ENCODE results near the gene KIRREL3.

KIRREL3 gene

GRCh38 chr11:126457817-126458216 is 542.8 kb downstream of the KIRREL3 start:
- DNase-seq: no peak

- no peak for DNase-seq
Observed at GRCh38 chr11:126456783-126457542, 543.6 kb downstream of the KIRREL3 start.

GRCh38 chr11:126456089-126456488 is 544.5 kb downstream of the KIRREL3 start:
- no peak for DNase-seq

GRCh38 chr11:126452241-126453101 is 548.1 kb downstream of the KIRREL3 start:
- no peak for DNase-seq

- DNase-seq: no peak
Observed at GRCh38 chr11:126451211-126451802, 549.3 kb downstream of the KIRREL3 start.

- DNase-seq: no peak
Observed at GRCh38 chr11:126450806-126451205, 549.8 kb downstream of the KIRREL3 start.

DNA sequence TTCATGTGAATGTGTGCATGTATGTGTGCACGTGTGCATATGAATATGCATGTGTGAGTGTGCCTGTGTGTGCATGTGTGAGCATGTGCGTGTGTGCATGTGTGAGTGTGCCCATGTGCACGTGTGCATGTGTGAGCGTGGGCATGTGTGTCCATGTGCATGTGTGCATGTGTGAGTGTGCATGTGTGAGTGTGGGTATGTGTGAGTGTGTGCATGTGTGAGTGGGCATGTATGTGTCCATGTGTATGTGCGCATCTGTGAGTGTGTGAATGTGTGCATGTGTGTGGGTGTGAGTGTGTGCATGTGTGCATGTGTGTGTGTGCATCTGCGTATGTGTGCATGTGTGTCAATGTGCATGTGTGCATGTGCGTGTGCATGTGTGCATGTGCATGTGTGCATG is 550.4 kb downstream of the KIRREL3 start:
- no peak for DNase-seq

DNA sequence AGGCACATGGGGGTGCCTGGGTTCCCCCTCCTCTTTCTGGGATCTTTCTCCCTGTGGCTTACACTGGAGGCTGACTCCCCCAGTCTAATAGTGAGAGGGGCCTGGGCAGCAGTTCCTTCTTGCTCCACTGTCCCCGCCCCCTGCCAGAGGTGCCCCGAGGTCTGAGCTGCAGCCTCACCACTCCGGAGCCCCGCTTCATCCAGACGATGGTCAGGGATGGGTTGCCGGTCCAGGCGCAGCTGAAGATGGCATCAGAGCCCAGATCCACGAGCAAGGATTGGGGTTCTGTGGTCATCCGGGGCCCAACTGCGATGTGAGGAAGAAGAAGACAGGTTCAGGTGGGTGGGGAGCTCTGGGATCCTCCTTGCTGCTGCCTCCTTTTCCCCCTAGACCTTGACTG is 554.0 kb downstream of the KIRREL3 start:
- DNase-seq: no peak

DNA sequence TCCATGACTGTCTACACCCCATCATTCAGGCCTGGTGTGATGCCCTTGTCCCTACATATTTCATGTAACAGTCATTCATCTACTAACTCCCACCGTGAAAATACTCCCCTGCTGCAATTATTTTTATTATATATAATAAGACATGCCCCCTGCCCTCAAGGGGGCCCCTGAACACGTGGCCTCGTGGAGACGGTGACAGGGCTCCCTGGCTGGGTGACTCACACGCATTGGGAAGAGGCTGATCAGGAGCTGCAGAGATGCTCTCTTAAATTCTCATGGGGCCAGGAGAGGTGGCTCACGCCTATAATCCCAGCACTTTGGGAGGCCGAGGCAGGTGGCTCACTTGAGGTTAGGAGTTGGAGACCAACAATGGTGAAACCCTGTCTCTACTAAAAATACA is 556.5 kb downstream of the KIRREL3 start:
- DNase-seq: no peak

DNA sequence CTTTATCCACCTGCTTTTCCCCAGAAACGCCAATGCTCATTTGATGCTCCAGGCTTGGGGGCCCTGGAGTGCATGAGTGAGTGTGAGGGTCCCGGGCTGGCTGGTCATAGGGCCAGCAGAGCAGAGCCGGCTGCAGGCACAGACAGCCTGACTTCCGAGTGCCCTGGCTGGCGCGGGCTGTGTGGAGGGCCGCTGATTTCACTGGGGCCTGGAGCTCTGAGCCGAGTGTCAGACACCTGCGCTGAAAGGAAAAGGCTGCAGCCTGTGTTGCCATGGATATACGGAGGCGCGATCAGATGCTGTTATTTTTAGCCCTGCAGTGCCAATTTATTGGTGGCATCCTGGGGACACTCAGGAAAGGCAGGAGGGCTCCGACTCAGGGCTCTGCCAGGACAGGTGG is 557.5 kb downstream of the KIRREL3 start:
- DNase-seq: no peak

GRCh38 chr11:126440792-126441514 is 559.6 kb downstream of the KIRREL3 start:
- peak; percentile 64 for DNase-seq

DNA sequence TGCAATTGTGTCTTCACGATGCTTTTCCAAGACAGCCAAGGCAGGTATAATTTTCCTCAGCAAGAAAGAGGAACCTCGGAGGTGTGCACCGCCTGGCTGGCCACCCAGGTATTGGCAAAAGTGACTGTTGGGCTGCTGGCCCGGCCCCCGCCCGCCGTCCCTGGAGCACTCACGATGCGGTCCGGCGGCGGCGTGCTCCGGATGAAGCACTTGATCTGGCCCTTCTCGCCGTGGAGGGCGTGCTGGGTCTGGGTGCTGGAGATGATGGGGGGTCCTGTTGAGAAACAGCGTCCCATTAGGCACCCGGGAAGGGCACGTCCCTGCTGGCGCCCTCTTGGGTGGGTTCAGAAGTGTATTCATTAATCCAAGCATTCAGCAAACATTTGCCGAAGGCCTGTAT is 560.3 kb downstream of the KIRREL3 start:
- no peak for DNase-seq

- no peak for DNase-seq
Observed at GRCh38 chr11:126438691-126439090, 561.9 kb downstream of the KIRREL3 start.

DNA sequence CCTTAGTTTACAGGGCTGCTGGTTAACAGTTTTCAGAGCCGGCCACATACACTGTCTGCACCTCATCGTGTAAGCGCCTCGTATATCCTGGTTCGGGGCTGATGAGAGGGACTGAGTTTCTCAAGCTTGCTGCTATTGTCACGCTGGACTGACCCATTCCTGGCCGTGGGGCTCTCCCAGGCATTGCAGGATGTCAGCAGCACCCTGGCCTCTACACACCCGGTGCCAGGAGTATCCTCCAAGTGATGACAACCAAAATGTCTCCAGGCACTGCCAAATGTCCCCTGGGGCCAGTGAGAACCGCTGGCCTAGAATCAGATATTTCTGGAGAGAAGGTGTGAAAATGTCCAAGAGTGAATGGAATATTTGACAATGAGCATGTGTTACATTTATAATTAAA is 562.3 kb downstream of the KIRREL3 start:
- DNase-seq: no peak

DNA sequence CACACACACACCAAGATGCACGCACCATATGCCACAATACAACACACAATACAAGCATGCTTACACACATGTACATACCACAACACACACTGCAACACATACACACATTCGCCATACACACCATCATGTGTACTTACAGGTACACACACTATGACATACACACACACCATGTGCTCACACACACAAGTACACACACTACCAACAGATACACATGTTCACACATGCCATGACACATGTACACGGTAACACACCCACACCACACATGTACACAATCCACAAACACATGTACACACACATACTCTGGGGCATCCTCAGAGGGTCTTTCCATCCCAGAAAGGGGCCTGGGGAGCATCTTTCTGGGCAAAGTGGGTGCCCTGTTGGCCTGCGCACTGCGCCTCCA is 562.8 kb downstream of the KIRREL3 start:
- DNase-seq: no peak

DNA sequence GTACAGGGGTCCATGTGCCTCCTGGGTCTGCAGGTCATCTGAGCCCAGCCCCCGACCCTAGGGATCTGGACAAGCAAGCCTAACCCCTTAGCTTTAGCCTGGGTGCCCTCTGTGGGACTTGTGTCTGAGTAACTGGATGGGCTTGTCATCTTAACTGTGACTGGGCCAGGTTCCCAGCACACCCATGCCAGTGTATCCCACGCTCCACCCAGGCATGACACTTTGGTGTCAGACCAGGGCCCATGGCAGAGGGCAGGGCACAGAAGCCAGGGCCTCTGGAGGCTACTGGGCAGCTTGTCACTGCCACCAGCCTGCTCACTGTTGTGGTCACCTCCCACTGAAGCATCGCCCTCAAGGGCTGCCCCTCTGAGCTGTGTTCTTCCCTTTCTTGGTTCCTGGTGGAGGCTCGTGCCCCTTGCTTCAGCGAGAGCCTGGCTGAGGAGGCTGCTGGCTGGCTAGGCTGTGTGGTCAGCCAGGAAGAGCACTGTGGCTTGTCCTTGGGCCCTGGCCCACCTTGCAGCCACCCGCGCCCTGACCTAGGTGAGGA is 564.3 kb downstream of the KIRREL3 start:
- DNase-seq: no peak

DNA sequence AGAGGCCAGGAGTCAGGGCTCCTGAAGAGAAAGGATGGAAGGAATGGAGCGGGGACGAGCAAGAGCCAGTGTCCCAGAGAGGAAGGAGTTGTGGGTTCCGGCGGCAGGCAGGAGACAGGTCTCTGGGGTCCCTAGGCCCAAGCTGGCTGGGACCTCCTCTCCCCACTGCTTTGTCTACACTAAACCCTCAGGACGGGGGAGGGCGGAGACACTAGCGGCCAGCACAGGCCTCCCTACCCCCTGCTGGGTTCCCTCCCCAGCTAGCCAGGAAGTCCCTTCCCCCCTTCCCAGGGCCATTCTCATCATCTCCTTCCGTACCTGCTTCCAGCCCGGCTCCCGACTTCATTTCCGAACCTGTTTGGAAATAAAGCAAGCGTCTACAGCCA is 565.6 kb downstream of the KIRREL3 start:
- no peak for DNase-seq

- no peak for DNase-seq
Observed at GRCh38 chr11:126433989-126434949, 566.3 kb downstream of the KIRREL3 start.

- DNase-seq: no peak
Observed at GRCh38 chr11:126433244-126433846, 567.2 kb downstream of the KIRREL3 start.

DNA sequence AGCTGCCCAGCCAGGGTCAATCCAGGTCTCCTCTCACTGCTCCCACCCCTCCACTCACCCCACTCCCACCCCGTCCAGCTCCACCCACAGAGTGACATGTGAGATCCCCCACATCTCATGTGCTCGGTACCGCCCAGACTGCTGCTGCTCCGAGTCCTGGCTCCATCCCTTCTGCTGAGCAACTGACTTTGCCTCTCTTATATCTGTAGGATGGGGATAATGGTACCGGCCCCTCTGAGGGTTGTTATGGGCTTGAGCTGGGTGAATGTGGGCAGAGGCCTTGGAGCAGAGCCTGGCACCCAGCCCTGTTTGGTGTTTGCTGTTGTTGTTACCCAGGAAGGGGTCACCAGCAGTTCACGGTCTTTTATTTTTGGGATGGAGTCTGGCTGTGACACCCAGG is 568.0 kb downstream of the KIRREL3 start:
- no peak for DNase-seq

GRCh38 chr11:126432065-126432461 is 568.5 kb downstream of the KIRREL3 start:
- DNase-seq: no peak
